ENCODE results near the gene ORC5.

ORC5 gene

GRCh38 chr7:104230606-104231005, 22.8 kb upstream of the ORC5 start:
- Histone ChIP-seq H3K9ac (ENCODE audit: low read depth, low read length) (no peak overlapping the region), H3K4me3 (ENCODE audit: low read length) (no peak overlapping the region)

GRCh38 chr7:104228442-104228841, 20.6 kb upstream of the ORC5 start:
- H3K27me3 ChIP-seq (ENCODE audit: control insufficient read depth, insufficient read depth, low read length): peaks cover 22% of the 10 kb centered on the region
- peaks cover 8% of the 10 kb centered on the region for H3K4me1 ChIP-seq (ENCODE audit: control insufficient read depth, insufficient read depth, low read length)
- H3K9ac ChIP-seq (ENCODE audit: low read depth, low read length): no peak overlapping the region
- no peaks in the 10 kb centered on the region for H3K9me3 ChIP-seq (replicated peaks; ENCODE audit: low read length)
- H3K36me3 ChIP-seq (ENCODE audit: insufficient read depth, low read length): no peaks in the 10 kb centered on the region
- H3K4me3 ChIP-seq (ENCODE audit: low read length): no peak overlapping the region
- H3K4me2 ChIP-seq (ENCODE audit: low read length): no peak overlapping the region

More at GRCh38 chr7:104230606-104231005, 22.8 kb upstream of the ORC5 start:
- H3K36me3 ChIP-seq (ENCODE audit: insufficient read depth, low read length): no peaks in the 10 kb centered on the region
- no peaks in the 10 kb centered on the region for H3K9me3 ChIP-seq (replicated peaks; ENCODE audit: low read length)
- H3K4me1 ChIP-seq (ENCODE audit: control insufficient read depth, insufficient read depth, low read length): peaks cover 4% of the 10 kb centered on the region
- H3K4me2 ChIP-seq (ENCODE audit: low read length): no peak overlapping the region
- H3K27me3 ChIP-seq (ENCODE audit: control insufficient read depth, insufficient read depth, low read length): peaks cover 25% of the 10 kb centered on the region

- Histone ChIP-seq H3K9ac (ENCODE audit: low read depth, low read length) (no peak overlapping the region), H3K4me3 (ENCODE audit: low read length) (no peak overlapping the region), H3K4me2 (ENCODE audit: low read length) (no peak overlapping the region), H3K4me1 (ENCODE audit: control insufficient read depth, insufficient read depth, low read length) (peaks cover 4% of the 10 kb centered on the region), H3K36me3 (ENCODE audit: insufficient read depth, low read length) (no peaks in the 10 kb centered on the region), H3K27me3 (ENCODE audit: control insufficient read depth, insufficient read depth, low read length) (peaks cover 14% of the 10 kb centered on the region), H3K9me3 (replicated peaks; ENCODE audit: low read length) (no peaks in the 10 kb centered on the region)
Observed at GRCh38 chr7:104225451-104225850, 17.6 kb upstream of the ORC5 start.

DNA sequence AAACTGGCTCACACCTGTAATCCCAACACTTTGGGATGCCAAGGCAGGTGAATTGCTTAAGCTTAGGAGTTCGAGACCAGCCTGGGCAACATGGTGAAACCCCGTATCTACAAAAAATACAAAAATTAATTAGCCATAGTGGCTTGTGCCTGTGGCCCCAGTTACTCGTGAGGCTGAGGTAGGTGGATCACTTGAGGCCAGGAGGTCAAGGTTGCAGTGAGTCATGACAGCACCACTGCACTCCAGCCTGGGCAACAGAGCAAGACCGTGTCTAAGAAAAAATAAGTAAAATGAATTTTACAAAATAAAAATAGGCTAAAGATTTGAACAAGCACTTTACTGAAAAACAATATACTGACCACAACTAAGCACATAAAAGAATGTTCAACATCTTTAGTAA, 9.8 kb upstream of the ORC5 start:
- Histone ChIP-seq H3K9me3 (replicated peaks; ENCODE audit: low read length) (no peaks in the 10 kb centered on the region), H3K4me1 (ENCODE audit: control insufficient read depth, insufficient read depth, low read length) (no peaks in the 10 kb centered on the region), H3K9ac (ENCODE audit: low read depth, low read length) (no peak overlapping the region), H3K4me3 (ENCODE audit: low read length) (no peak overlapping the region), H3K4me2 (ENCODE audit: low read length) (no peak overlapping the region), H3K27me3 (ENCODE audit: control insufficient read depth, insufficient read depth, low read length) (peaks cover 18% of the 10 kb centered on the region), H3K36me3 (ENCODE audit: insufficient read depth, low read length) (no peaks in the 10 kb centered on the region)

DNA sequence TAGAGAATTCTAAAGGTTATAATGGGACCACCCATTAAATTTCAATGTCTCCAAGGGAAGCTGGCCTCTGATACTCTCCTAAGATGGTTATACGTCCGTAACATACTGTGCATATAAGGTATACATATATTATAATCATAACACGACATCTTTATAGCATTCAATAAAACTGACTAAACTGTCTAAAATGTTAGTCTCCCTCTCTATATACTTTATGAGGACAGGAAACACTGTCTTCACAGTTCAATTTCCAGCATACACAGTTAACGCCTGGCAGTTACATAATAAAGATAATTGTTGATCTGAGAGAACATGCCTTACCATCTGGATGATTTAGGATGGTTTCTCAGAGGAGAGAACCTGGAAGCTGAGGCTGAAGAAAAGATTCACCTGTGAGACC, 1.2 kb upstream of the ORC5 start:
- H3K4me1 ChIP-seq (ENCODE audit: control insufficient read depth, insufficient read depth, low read length): peaks cover 19% of the 10 kb centered on the region
- H3K9ac ChIP-seq (ENCODE audit: low read depth, low read length): no peak overlapping the region
- H3K9me3 ChIP-seq (replicated peaks; ENCODE audit: low read length): no peaks in the 10 kb centered on the region
- H3K27me3 ChIP-seq (ENCODE audit: control insufficient read depth, insufficient read depth, low read length): no peaks in the 10 kb centered on the region
- H3K36me3 ChIP-seq (ENCODE audit: insufficient read depth, low read length): no peaks in the 10 kb centered on the region
- no peak overlapping the region for H3K4me3 ChIP-seq (ENCODE audit: low read length)
- H3K4me2 ChIP-seq (ENCODE audit: low read length): no peak overlapping the region

GRCh38 chr7:104208421-104208780, 588 bp upstream of the ORC5 start:
- H3K9me3 ChIP-seq (replicated peaks; ENCODE audit: low read length): no peaks in the 10 kb centered on the region
- peaks cover 19% of the 10 kb centered on the region for H3K4me1 ChIP-seq (ENCODE audit: control insufficient read depth, insufficient read depth, low read length)
- H3K36me3 ChIP-seq (ENCODE audit: insufficient read depth, low read length): peaks cover 4% of the 10 kb centered on the region
- H3K27me3 ChIP-seq (ENCODE audit: control insufficient read depth, insufficient read depth, low read length): no peaks in the 10 kb centered on the region
- H3K4me3 ChIP-seq (ENCODE audit: low read length): peak overlapping the region; percentile 100
- H3K9ac ChIP-seq (ENCODE audit: low read depth, low read length): peak overlapping the region; percentile 93
- H3K4me2 ChIP-seq (ENCODE audit: low read length): peak overlapping the region; percentile 82

- Histone ChIP-seq H3K4me2 (ENCODE audit: low read length) (peak overlapping the region; percentile 82), H3K4me1 (ENCODE audit: control insufficient read depth, insufficient read depth, low read length) (peaks cover 19% of the 10 kb centered on the region), H3K27me3 (ENCODE audit: control insufficient read depth, insufficient read depth, low read length) (no peaks in the 10 kb centered on the region), H3K9me3 (replicated peaks; ENCODE audit: low read length) (no peaks in the 10 kb centered on the region), H3K4me3 (ENCODE audit: low read length) (peak overlapping the region; percentile 100), H3K36me3 (ENCODE audit: insufficient read depth, low read length) (peaks cover 15% of the 10 kb centered on the region), H3K9ac (ENCODE audit: low read depth, low read length) (peak overlapping the region; percentile 93)
Observed at GRCh38 chr7:104207348-104207730, 474 bp downstream of the ORC5 start.

- H3K4me1 ChIP-seq (ENCODE audit: control insufficient read depth, insufficient read depth, low read length): peaks cover 19% of the 10 kb centered on the region
- H3K9ac ChIP-seq (ENCODE audit: low read depth, low read length): peak overlapping the region; percentile 93
- H3K4me3 ChIP-seq (ENCODE audit: low read length): peak overlapping the region; percentile 100
- H3K36me3 ChIP-seq (ENCODE audit: insufficient read depth, low read length): peaks cover 16% of the 10 kb centered on the region
- no peaks in the 10 kb centered on the region for H3K9me3 ChIP-seq (replicated peaks; ENCODE audit: low read length)
- H3K27me3 ChIP-seq (ENCODE audit: control insufficient read depth, insufficient read depth, low read length): no peaks in the 10 kb centered on the region
- H3K4me2 ChIP-seq (ENCODE audit: low read length): peak overlapping the region; percentile 82
Observed at GRCh38 chr7:104206841-104207240, 972 bp downstream of the ORC5 start.

DNA sequence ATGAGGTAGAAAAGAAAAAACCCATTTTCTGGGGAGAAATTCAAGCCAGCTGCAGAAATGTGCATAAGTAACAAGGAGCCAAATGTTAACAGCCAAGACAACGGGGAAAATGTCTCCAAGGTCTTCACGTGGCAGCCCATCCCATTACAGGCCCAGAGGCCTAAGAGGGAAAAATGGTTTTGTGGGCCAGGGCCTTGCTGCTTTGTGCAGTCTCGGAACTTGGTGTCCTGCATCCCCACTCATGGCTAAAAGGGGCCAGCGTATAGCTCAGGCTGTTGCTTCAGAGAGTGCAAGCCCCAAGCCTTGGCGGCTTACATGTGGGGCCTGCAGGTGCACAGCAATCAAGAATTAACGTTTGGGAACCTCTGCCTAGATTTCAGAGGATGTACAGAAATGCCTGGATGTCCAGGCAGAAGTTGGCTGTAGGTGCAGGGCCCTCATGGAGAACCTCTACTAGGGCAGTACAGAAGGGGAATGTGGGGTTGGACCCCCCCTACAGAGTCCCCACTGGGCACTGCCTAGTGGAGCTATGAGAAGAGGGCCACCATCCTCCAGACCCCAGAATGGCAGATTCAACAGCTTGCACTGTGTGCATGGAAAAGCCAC, 9.0 kb downstream of the ORC5 start:
- peaks cover 62% of the 10 kb centered on the region for H3K36me3 ChIP-seq (ENCODE audit: insufficient read depth, low read length)
- no peak overlapping the region for H3K4me2 ChIP-seq (ENCODE audit: low read length)
- H3K9me3 ChIP-seq (replicated peaks; ENCODE audit: low read length): no peaks in the 10 kb centered on the region
- H3K4me1 ChIP-seq (ENCODE audit: control insufficient read depth, insufficient read depth, low read length): no peaks in the 10 kb centered on the region
- no peak overlapping the region for H3K9ac ChIP-seq (ENCODE audit: low read depth, low read length)
- no peak overlapping the region for H3K4me3 ChIP-seq (ENCODE audit: low read length)
- H3K27me3 ChIP-seq (ENCODE audit: control insufficient read depth, insufficient read depth, low read length): no peaks in the 10 kb centered on the region

GRCh38 chr7:104196161-104196560, 11.7 kb downstream of the ORC5 start:
- Histone ChIP-seq H3K4me1 (ENCODE audit: control insufficient read depth, insufficient read depth, low read length) (no peaks in the 10 kb centered on the region), H3K4me2 (ENCODE audit: low read length) (no peak overlapping the region), H3K9me3 (replicated peaks; ENCODE audit: low read length) (no peaks in the 10 kb centered on the region), H3K4me3 (ENCODE audit: low read length) (no peak overlapping the region), H3K9ac (ENCODE audit: low read depth, low read length) (no peak overlapping the region), H3K36me3 (ENCODE audit: insufficient read depth, low read length) (peaks cover 60% of the 10 kb centered on the region), H3K27me3 (ENCODE audit: control insufficient read depth, insufficient read depth, low read length) (no peaks in the 10 kb centered on the region)

GRCh38 chr7:104192434-104192833, 15.4 kb downstream of the ORC5 start:
- Histone ChIP-seq H3K9ac (ENCODE audit: low read depth, low read length) (no peak overlapping the region), H3K9me3 (replicated peaks; ENCODE audit: low read length) (no peaks in the 10 kb centered on the region), H3K4me1 (ENCODE audit: control insufficient read depth, insufficient read depth, low read length) (no peaks in the 10 kb centered on the region), H3K4me2 (ENCODE audit: low read length) (no peak overlapping the region), H3K36me3 (ENCODE audit: insufficient read depth, low read length) (peaks cover 37% of the 10 kb centered on the region), H3K27me3 (ENCODE audit: control insufficient read depth, insufficient read depth, low read length) (no peaks in the 10 kb centered on the region), H3K4me3 (ENCODE audit: low read length) (no peak overlapping the region)

GRCh38 chr7:104185346-104185745, 22.5 kb downstream of the ORC5 start:
- no peak overlapping the region for H3K4me2 ChIP-seq (ENCODE audit: low read length)
- no peaks in the 10 kb centered on the region for H3K9me3 ChIP-seq (replicated peaks; ENCODE audit: low read length)
- no peaks in the 10 kb centered on the region for H3K27me3 ChIP-seq (ENCODE audit: control insufficient read depth, insufficient read depth, low read length)
- H3K4me1 ChIP-seq (ENCODE audit: control insufficient read depth, insufficient read depth, low read length): no peaks in the 10 kb centered on the region
- no peak overlapping the region for H3K9ac ChIP-seq (ENCODE audit: low read depth, low read length)
- peaks cover 45% of the 10 kb centered on the region for H3K36me3 ChIP-seq (ENCODE audit: insufficient read depth, low read length)
- H3K4me3 ChIP-seq (ENCODE audit: low read length): no peak overlapping the region
